Lower leg skin (tissue), 4 donors: ENCODE data around the gene DMD. TPM values are rescaled to one million over a fixed set of nuclear protein-coding genes. Genes with fewer than 3 reads are reported as not detected.

Experiments
- DNase-seq, 2 donors: peaks; one replicate each; pipeline ENCODE4 v3.0.0-alpha.2; 2019; ENCODE audit warnings: low spot score in 2 of 2
- H3K4me3 ChIP-seq: fragments of 200-600 bp; sonication (generic); 2 replicates; pipeline ENCODE4 v1.5.1; 2017; ENCODE audit warnings: mild to moderate bottlenecking, low read depth; ENCODE audit not compliant: poor library complexity, severe bottlenecking
- CTCF ChIP-seq, 3 donors: fragments of 450-650 bp; IDR thresholded peaks; one replicate each; pipeline ENCODE4 v1.5.1; 2016; ENCODE audit warnings: antibody characterized with exemption in 3 of 3, mild to moderate bottlenecking in 3 of 3, moderate library complexity in 2 of 3
- POLR2A ChIP-seq, 2 donors: fragments of 450-650 bp; IDR thresholded peaks; one replicate each; pipeline ENCODE4 v1.6.1; 2016 to 2017; ENCODE audit warnings: antibody characterized with exemption in 2 of 2, mild to moderate bottlenecking in 1 of 2, moderate library complexity in 1 of 2
- WGBS, 2 donors: methylation state at CpG; one replicate each; pipeline ENCODE4 v1.1.5; 2018; 5-methylcytosine and 5-hydroxymethylcytosine counted together
- intact Hi-C: fragments of 100-400 bp; cut with DNase I; formaldehyde crosslinking; loops from one replicate; pipeline ENCODE4 v1.15.0; 2023; ENCODE audit warnings: low total_unique reads
- total RNA-seq, 4 donors: library from RNA; depleted of rRNA; stranded (reverse); fragments of >200 nt; gene quantifications; one replicate each; pipeline ENCODE4 v1.1.0, GENCODE V29; 2016

DMD gene
- total RNA-seq, 4 donors from 2014 or later, result 23.0 to 27.5 (median 26.7) TPM

- WGBS, 2 donors, result 80 to 85% methylated on average over 5 of the region's 5 CpGs
- intact Hi-C loops, result no loop called here
Measured at GRCh38 chrX:32176510-32176909, 1034.8 kb downstream of the DMD start.

GRCh38 chrX:32170481-32170880 is 1040.9 kb downstream of the DMD start:
- 70 to 75% methylated on average over 3 of the region's 3 CpGs for WGBS, 2 donors
- no peak overlapping the region for H3K4me3 ChIP-seq
- intact Hi-C loops, result no loop called here

More at GRCh38 chrX:32176510-32176909, 1034.8 kb downstream of the DMD start:
- no peak for DNase-seq
- TF ChIP-seq CTCF (IDR thresholded peaks at IDR 0.05) (no peak), POLR2A (IDR thresholded peaks at IDR 0.05) (no peak)
- H3K4me3 ChIP-seq, result no peak overlapping the region

DNA sequence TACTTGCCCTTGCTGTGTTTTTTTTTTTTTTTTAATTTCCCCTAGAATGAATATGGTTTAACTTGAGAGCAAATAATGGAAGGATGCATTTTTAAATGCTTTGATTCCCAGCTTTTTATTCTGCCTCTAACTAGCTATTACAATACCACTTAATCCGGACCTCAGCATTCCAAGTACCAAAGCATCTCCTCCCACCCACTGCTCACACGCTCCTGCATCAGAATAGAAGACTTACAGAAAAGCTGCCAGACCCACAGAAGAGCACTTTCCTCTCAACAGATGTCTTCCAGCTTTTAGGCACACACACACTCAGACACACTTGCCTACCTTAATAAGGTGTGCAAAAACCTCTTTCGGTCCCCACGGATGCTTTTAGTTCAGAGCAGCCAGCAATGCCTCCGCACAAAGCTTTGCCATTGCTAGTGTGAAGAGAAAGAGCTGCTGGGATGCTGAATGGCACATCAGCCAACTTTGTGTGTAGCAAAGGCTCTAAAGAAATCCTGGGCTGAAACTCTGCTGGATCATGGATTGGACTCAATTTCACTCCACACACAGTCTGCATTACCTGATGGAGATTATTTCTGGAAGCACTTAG is 1056.2 kb downstream of the DMD start:
- H3K4me3 ChIP-seq, result no peak overlapping the region
- no peak for DNase-seq
- TF ChIP-seq CTCF (IDR thresholded peaks at IDR 0.05) (no peak), POLR2A (IDR thresholded peaks at IDR 0.05) (no peak)
- WGBS, 2 donors, result 20 to 36% methylated on average over 5 of the region's 5 CpGs
- intact Hi-C loops, result no loop called here

More at GRCh38 chrX:32170481-32170880, 1040.9 kb downstream of the DMD start:
- no peak for DNase-seq
- no peak for TF ChIP-seq CTCF (IDR thresholded peaks at IDR 0.05)
- no peak for TF ChIP-seq POLR2A (IDR thresholded peaks at IDR 0.05)

GRCh38 chrX:32153585-32153984 is 1057.8 kb downstream of the DMD start:
- WGBS, 2 donors, result 57 to 59% methylated on average over 4 of the region's 4 CpGs
- no peak overlapping the region for H3K4me3 ChIP-seq
- TF ChIP-seq CTCF (IDR thresholded peaks at IDR 0.05) (no peak), POLR2A (IDR thresholded peaks at IDR 0.05) (no peak)
- DNase-seq, result no peak
- intact Hi-C loops, result no loop called here

GRCh38 chrX:32150141-32150540 is 1061.2 kb downstream of the DMD start:
- DNase-seq, result no peak
- whole genome bisulfite sequencing, 2 donors, result 46 to 51% methylated on average over 6 of the region's 6 CpGs
- no peak overlapping the region for H3K4me3 ChIP-seq
- intact Hi-C loops, result no loop called here
- TF ChIP-seq CTCF (IDR thresholded peaks at IDR 0.05) (no peak), POLR2A (IDR thresholded peaks at IDR 0.05) (no peak)

DNA sequence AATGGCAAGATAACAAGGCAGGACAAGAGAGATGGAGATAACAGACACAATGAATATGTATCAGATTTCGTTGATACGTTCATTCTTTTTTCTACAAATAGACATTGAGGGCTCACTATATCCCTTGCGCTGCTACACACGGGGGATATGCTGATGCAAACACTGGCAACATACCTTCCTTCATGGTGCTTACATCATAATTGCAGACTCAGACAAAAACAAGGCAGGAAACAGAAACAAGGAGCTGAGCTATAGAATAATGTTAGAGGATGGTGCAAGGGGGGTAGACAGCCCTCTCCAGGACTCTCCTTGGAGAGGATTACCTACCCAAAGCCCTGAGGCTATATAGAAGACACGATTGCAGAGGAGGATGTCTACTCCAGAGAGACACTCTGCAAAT is 1069.5 kb downstream of the DMD start:
- TF ChIP-seq POLR2A (IDR thresholded peaks at IDR 0.05) (no peak), CTCF (IDR thresholded peaks at IDR 0.05) (no peak)
- 65 to 67% methylated on average over 5 of the region's 5 CpGs for WGBS, 2 donors
- intact Hi-C loops, result no loop called here
- no peak overlapping the region for H3K4me3 ChIP-seq
- DNase-seq, result no peak
